Astrocyte of the spinal cord (primary cell): ENCODE measurements around the gene CEACAM8.
A peak's percentile ranks its signal among the peaks of the same experiment; 100 is the strongest.

Experiments used
- DNase-seq: peaks from one replicate; pipeline ENCODE4 v3.0.0; 2011; ENCODE audit warnings: low read depth, low spot score
- H3K4me3 ChIP-seq: 2 replicates; pipeline ENCODE4 v1.5.1; 2011; ENCODE audit warnings: low read depth, mild to moderate bottlenecking, low read length, moderate library complexity
- CTCF ChIP-seq: IDR thresholded peaks from 2 replicates; pipeline ENCODE4 v1.5.1; 2012; ENCODE audit warnings: low read depth, mild to moderate bottlenecking, low read length, inconsistent platforms
- in situ Hi-C: cut with HindIII; loops from 2 replicates; pipeline ENCODE4 v1.10.0; 2017; ENCODE audit warnings: low sequenced_read_pairs

Gene CEACAM8

DNA sequence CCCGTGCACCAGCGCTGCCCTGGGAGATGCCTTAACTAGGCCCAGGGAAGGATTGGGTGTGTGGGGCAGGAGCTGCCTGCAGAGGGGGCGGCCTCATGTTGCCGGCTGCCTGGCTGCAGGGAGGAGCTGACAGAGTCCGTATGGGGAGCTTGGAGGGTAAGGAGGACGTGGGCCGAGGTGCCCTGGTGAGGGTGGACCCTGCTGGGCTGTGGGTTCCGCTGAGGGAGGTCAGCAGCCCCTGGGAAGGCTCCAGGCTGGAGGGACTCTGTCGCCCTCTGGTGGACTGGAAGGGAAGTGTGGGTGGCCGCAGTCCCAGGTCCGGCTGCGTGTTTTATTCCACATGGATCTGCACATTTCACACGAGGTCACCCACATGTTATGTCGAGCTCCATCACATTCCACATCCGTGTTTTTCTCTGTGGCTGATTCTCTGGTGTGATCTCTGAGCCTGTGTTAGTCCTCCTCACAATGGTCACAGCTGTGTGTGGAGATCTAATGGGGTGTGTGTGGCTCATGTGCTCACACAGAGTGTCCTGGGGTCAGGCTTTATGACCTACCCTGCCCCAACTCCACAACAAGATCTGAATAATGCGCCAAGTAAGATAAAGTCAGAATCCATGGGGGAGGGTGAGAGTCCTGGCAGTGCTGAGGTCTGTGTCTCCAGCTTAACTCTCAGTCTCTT, 1.8 kb upstream of the CEACAM8 start:
- H3K4me3 ChIP-seq, result no peak overlapping the region
- in situ Hi-C loops, result no loop called here
- DNase-seq, result no peak
- TF ChIP-seq CTCF, result peak; percentile 90

DNA sequence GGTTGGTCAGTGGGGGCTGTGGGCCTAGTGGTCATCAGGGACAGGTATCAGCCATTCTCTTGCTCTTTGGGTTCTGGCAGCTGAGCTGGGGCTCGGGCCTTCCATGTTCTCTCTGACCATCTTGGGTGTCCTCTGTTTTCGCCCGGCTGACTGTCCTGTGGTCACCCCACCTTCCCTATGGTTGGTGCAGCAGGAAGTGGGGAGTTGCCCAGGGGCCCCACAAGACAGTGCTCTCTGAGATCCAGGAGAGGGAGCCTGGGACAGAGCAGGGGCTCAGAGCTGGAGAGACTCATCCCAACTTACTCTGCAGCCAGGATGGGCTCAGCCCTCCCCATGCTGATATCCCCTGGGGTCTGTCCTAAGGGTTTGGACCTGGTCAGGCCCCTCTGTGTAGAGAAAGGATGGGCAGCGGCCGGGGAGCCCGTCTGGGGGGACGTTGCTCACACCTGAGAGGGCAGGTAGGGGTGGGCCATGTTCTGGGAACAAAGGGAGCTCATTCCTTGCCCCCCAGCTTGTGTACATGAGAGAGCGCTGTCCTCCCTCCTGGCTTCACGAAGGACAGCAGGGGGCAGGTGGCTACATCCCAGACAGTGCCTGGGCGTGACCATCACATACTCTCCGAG, 937 bp upstream of the CEACAM8 start:
- in situ Hi-C loops, result no loop called here
- DNase-seq, result no peak
- TF ChIP-seq CTCF, result no peak
- H3K4me3 ChIP-seq, result no peak overlapping the region

DNA sequence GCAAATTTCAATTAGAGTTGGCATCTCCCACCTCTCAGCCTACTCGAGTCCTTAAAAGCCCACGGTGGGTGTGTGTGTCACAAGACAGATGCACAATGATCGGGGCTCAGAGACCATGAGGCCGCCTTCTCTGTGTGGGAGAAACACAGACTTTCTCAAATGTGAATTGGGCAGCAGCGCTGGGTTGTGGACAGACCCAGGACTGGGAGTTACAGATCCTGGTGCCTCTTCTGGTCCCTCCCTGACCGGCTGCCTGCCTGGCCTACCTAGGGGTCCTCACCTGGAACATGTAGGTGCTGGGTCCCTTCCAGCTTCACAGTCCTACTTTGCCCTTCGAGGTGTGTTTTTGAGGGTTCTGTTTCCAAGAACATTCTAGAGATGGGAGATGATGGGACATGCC, 4.9 kb downstream of the CEACAM8 start:
- in situ Hi-C loops, result no loop called here
- TF ChIP-seq CTCF, result no peak
- H3K4me3 ChIP-seq, result no peak overlapping the region
- DNase-seq, result no peak

- TF ChIP-seq CTCF, result no peak
- in situ Hi-C loops, result no loop called here
- no peak overlapping the region for H3K4me3 ChIP-seq
- no peak for DNase-seq
These were observed 10.3 kb downstream of the CEACAM8 start for GRCh38 chr19:42584466-42584865.

DNA sequence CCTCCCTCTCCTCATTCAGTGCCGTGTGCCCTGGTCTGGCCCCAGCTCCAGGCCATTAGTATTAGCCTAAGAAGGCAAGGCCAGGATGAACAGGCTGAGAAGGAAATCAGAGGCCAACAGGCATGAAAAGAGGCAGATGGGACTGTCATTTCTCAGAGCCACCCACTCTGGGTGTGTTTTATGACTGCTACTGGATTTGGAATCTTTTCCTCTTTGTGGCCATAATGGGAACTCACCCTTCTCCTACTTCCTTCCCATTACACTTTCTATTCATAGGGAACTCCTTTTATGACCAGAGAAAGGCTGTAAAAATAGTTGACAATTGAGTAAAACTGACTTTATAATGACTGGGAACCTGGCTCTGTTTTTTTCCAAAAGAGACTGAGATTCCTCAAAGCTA, 17.7 kb downstream of the CEACAM8 start:
- in situ Hi-C loops, result no loop called here
- no peak for TF ChIP-seq CTCF
- DNase-seq, result no peak
- H3K4me3 ChIP-seq, result no peak overlapping the region

DNA sequence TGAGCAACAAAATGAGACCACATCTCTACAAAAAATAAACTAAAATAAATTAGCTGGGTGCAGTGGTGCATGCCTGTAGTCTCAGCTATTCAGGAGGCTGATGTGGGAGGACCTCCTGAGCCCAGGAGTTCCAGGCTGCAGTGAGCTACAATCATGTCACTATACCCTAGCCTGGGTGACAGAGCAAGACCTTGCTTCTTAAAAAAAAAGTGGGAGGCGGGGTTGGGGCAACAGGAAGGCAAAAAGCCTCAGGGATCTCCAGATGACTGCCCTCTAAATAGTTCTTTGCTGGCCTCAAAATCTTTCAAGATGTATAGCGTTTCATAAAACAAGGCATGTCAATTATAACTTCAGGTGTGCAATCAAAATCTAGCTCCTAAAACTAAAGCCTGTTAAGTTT, 18.5 kb downstream of the CEACAM8 start:
- no peak for TF ChIP-seq CTCF
- H3K4me3 ChIP-seq, result no peak overlapping the region
- DNase-seq, result no peak
- in situ Hi-C loops, result no loop called here
